GM21786 (cell line): ENCODE results near the gene ZMYND8.
"Not testable (repeated sequence)": the region's sequence is repeated elsewhere in the genome, so short reads cannot be mapped to it uniquely, and the experiment has no call there.

ENCODE experiments used
- ATAC-seq: cut with Tn5 transposase; IDR thresholded peaks from one replicate; pipeline ENCODE4 v1.9.1; 2021; ENCODE audit not compliant: unreplicated experiment

Gene ZMYND8

GRCh38 chr20:47211036-47211435, 145.5 kb downstream of the ZMYND8 start:
- ATAC-seq: no peak

GRCh38 chr20:47210470-47210869, 146.0 kb downstream of the ZMYND8 start:
- no peak for ATAC-seq

GRCh38 chr20:47209982-47210381, 146.5 kb downstream of the ZMYND8 start:
- no peak for ATAC-seq

- ATAC-seq: no peak
These were observed 147.8 kb downstream of the ZMYND8 start for GRCh38 chr20:47208534-47209174.

GRCh38 chr20:47206962-47207641, 149.4 kb downstream of the ZMYND8 start:
- ATAC-seq: no peak

GRCh38 chr20:47206552-47206951, 149.9 kb downstream of the ZMYND8 start:
- not testable (repeated sequence) for ATAC-seq

GRCh38 chr20:47205577-47206123, 150.8 kb downstream of the ZMYND8 start:
- ATAC-seq: no peak

- ATAC-seq: not testable (repeated sequence)
These were observed 151.7 kb downstream of the ZMYND8 start for GRCh38 chr20:47204850-47205122.

GRCh38 chr20:47204008-47204849, 152.3 kb downstream of the ZMYND8 start:
- no peak for ATAC-seq

- ATAC-seq: no peak
These were observed 153.5 kb downstream of the ZMYND8 start for GRCh38 chr20:47202733-47203667.

GRCh38 chr20:47201074-47201730, 155.3 kb downstream of the ZMYND8 start:
- no peak for ATAC-seq

- ATAC-seq: no peak
These were observed 157.4 kb downstream of the ZMYND8 start for GRCh38 chr20:47198996-47199552.

GRCh38 chr20:47198254-47198671, 158.2 kb downstream of the ZMYND8 start:
- ATAC-seq: no peak

- no peak for ATAC-seq
These were observed 160.1 kb downstream of the ZMYND8 start for GRCh38 chr20:47196091-47197081.

- no peak for ATAC-seq
These were observed 160.9 kb downstream of the ZMYND8 start for GRCh38 chr20:47195573-47195972.

GRCh38 chr20:47191956-47192355, 164.5 kb downstream of the ZMYND8 start:
- no peak for ATAC-seq

- ATAC-seq: no peak
These were observed 165.3 kb downstream of the ZMYND8 start for GRCh38 chr20:47191074-47191673.

- ATAC-seq: no peak
These were observed 167.4 kb downstream of the ZMYND8 start for GRCh38 chr20:47189060-47189459.
